H1 (cell line): ENCODE results near the gene KIAA0586. TPM values are rescaled to one million over a fixed set of nuclear protein-coding genes. Genes with fewer than 3 reads are reported as not detected.
A peak's percentile ranks its signal among the peaks of the same experiment; 100 is the strongest.

Experiments used
- ASH2L ChIP-seq: fragments of 200-600, 300-600 bp; sonication (generic); IDR thresholded peaks from one replicate; pipeline ENCODE4 v1.7.1; 2017; ENCODE audit warnings: low read length
- ATF2 ChIP-seq: IDR thresholded peaks from 2 replicates; pipeline ENCODE4 v1.6.1; 2012; ENCODE audit warnings: low read length, inconsistent platforms
- ATF3 ChIP-seq: IDR thresholded peaks from 2 replicates; pipeline ENCODE4 v1.6.1; 2011; ENCODE audit warnings: low read depth, mild to moderate bottlenecking, low read length; ENCODE audit not compliant: insufficient read depth
- CREB1 ChIP-seq: IDR thresholded peaks from 2 replicates; pipeline ENCODE4 v1.6.1; 2012; ENCODE audit warnings: inconsistent platforms
- EGR1 ChIP-seq: IDR thresholded peaks from 2 replicates; pipeline ENCODE4 v1.6.1; 2011; ENCODE audit warnings: low read depth, low read length, borderline replicate concordance
- EP300 ChIP-seq, 2 experiments: IDR thresholded peaks; 1 replicate in 1 of 2; 2 replicates in 1 of 2; pipeline ENCODE4 v1.6.1; 2011 to 2012; ENCODE audit warnings: low read depth in 2 of 2, low read length in 2 of 2, mild to moderate bottlenecking in 2 of 2, borderline replicate concordance in 1 of 2, inconsistent platforms in 1 of 2, moderate library complexity in 1 of 2
- EZH2 ChIP-seq: fragments of 200-600 bp; sonication (generic); IDR thresholded peaks from 2 replicates; pipeline ENCODE4 v1.7.1; 2012; ENCODE audit warnings: low read depth, mild to moderate bottlenecking, moderate library complexity, low read length, inconsistent platforms; ENCODE audit not compliant: severe bottlenecking
- GABPA ChIP-seq: IDR thresholded peaks from 2 replicates; pipeline ENCODE4 v1.6.1; 2011; ENCODE audit warnings: mild to moderate bottlenecking, low read length, moderate library complexity, borderline replicate concordance; ENCODE audit not compliant: insufficient read depth
- KDM1A ChIP-seq: fragments of 200-600, 300-600 bp; sonication (generic); IDR thresholded peaks from 2 replicates; pipeline ENCODE4 v1.7.1; 2016; ENCODE audit warnings: mild to moderate bottlenecking, low read length, borderline replicate concordance
- KDM4A ChIP-seq: IDR thresholded peaks from one replicate; pipeline ENCODE4 v1.7.1; 2012; ENCODE audit warnings: low read depth, mild to moderate bottlenecking, moderate library complexity, low read length, inconsistent platforms; ENCODE audit not compliant: severe bottlenecking
- KDM5A ChIP-seq: fragments of 200-600 bp; IDR thresholded peaks from 2 replicates; pipeline ENCODE4 v1.7.1; 2012; ENCODE audit warnings: mild to moderate bottlenecking, low read length, inconsistent platforms, mixed read lengths
- PHF8 ChIP-seq: fragments of 200-600 bp; sonication (generic); conservative IDR thresholded peaks from 2 replicates; pipeline ENCODE4 v1.7.1; 2012; ENCODE audit warnings: low read depth, mild to moderate bottlenecking, inconsistent platforms, low read length, moderate library complexity
- POLR2A ChIP-seq, 2 experiments: IDR thresholded peaks; 1 replicate in 1 of 2; 2 replicates in 1 of 2; pipeline ENCODE4 v1.6.1; 2011; ENCODE audit warnings: low read depth in 2 of 2, low read length in 2 of 2, mild to moderate bottlenecking in 2 of 2; ENCODE audit errors: control extremely low read depth in 1 of 2
- RBBP5 ChIP-seq: IDR thresholded peaks from 2 replicates; pipeline ENCODE4 v1.7.1; 2012; ENCODE audit warnings: low read depth, mild to moderate bottlenecking, inconsistent platforms, low read length, moderate library complexity, borderline replicate concordance
- RFX5 ChIP-seq: IDR thresholded peaks from 2 replicates; pipeline ENCODE4 v1.6.1; 2011; ENCODE audit warnings: low read depth, low read length, improper control_type of control experiment, borderline replicate concordance
- SAP30 ChIP-seq: fragments of 300-600 bp; sonication (generic); IDR thresholded peaks from 2 replicates; pipeline ENCODE4 v1.7.1; 2012; ENCODE audit warnings: low read length, moderate library complexity, mild to moderate bottlenecking, inconsistent platforms; ENCODE audit not compliant: insufficient read depth, insufficient replicate concordance
- SIN3A ChIP-seq, 2 experiments: IDR thresholded peaks in 1 of 2; conservative IDR thresholded peaks in 1 of 2; 2 replicates each; pipeline ENCODE4 v1.6.1; 2011 to 2012; ENCODE audit warnings: low read length in 2 of 2, improper control_type of control experiment in 1 of 2, low read depth in 1 of 2, mild to moderate bottlenecking in 1 of 2
- SP1 ChIP-seq: IDR thresholded peaks from 2 replicates; pipeline ENCODE4 v1.6.1; 2011; ENCODE audit warnings: low read depth, low read length
- TEAD4 ChIP-seq: IDR thresholded peaks from 2 replicates; pipeline ENCODE4 v1.6.1; 2012; ENCODE audit warnings: low read depth, low read length, inconsistent platforms, mixed read lengths
- YY1 ChIP-seq: IDR thresholded peaks from 2 replicates; pipeline ENCODE4 v1.6.1; 2011; ENCODE audit warnings: low read depth, mild to moderate bottlenecking, low read length
- polyA plus RNA-seq, 7 experiments: library from polyadenylated mRNA; depleted of rRNA in 3 of 7; stranded (reverse) in 5 of 7; unstranded in 2 of 7; fragments of >200 nt in 5 of 7; fragments of 200-250 nt in 2 of 7; gene quantifications; 1 replicate in 5 of 7; 2 replicates in 1 of 7; 4 replicates in 1 of 7; pipeline versions ENCODE4 v1.2.1 to v1.2.3, GENCODE V29; 2011 to 2013; ENCODE audit warnings: missing spikeins in 2 of 7, mixed read lengths in 2 of 7
- total RNA-seq: library from RNA; stranded (reverse); fragmentation: NEBNext Ultra II Directional; extraction: Animal tissue kit (Norgen Biotek cat#: 25700); gene quantifications from 2 replicates; pipeline ENCODE4 v1.2.1, GENCODE V29; 2021

Gene KIAA0586
- total and polyA plus RNA-seq, 2 of the 8 experiments (the other 6 are each of a cell fraction or from before 2014, with no cell fraction given): 7.2 to 24.8 TPM

- TF ChIP-seq ATF3 (no peak), CREB1 (0 out of 2 replicates have a peak, but pooled peaks have one; percentile 28), KDM1A (peak; percentile 100), GABPA (0 out of 2 replicates have a peak, but pooled peaks have one; percentile 32), POLR2A (IDR thresholded peaks at IDR 0.05; ENCODE audit: control extremely low read depth in 1 of 2, low read depth in 2 of 2, low read length in 2 of 2) (peak in 1 of 2 experiments; percentile 21; a peak in 1 of 3 replicates), EP300 (IDR thresholded peaks at IDR 0.05; ENCODE audit: borderline replicate concordance in 1 of 2, low read depth in 2 of 2, low read length in 2 of 2) (peak in 1 of 2 experiments; percentile 87; a peak in 1 of 3 replicates), SIN3A (conservative IDR thresholded peaks at IDR 0.05 in 1 of 2, IDR thresholded peaks at IDR 0.05 in 1 of 2; ENCODE audit: low read depth in 1 of 2, low read length in 2 of 2) (peak; percentile 56 to 91; a peak in 3 of 4 replicates), SP1 (peak; percentile 74), EZH2 (no peak), PHF8 (peak; percentile 55; the same call in 1 of the 2 replicates), TEAD4 (0 out of 2 replicates have a peak, but pooled peaks have one; percentile 12), ATF2 (0 out of 2 replicates have a peak, but pooled peaks have one; percentile 36), SAP30 (peak; percentile 94), KDM5A (peak; percentile 83), RFX5 (no peak), YY1 (0 out of 2 replicates have a peak, but pooled peaks have one; percentile 39), KDM4A (no peak), ASH2L (peak; percentile 94), RBBP5 (no peak; the same call in 1 of the 2 replicates), EGR1 (peak; percentile 57; the same call in 1 of the 2 replicates)
These were observed at the start of gene KIAA0586, which contains the start of gene TIMM9 (continued) for GRCh38 chr14:58427281-58428117.
